B cell (primary cell): ENCODE data around the gene TTC4. TPM values are rescaled to one million over a fixed set of nuclear protein-coding genes. Genes with fewer than 3 reads are reported as not detected.

ENCODE experiments used
- ATAC-seq: fragments of 200-7000 bp; cut with Tn5 transposase; one replicate; pipeline ENCODE4 v1.10.0; 2021; ENCODE audit warnings: low read depth, mild to moderate bottlenecking, moderate number of reproducible peaks, moderate library complexity
- CTCF ChIA-PET: fragments of 350-600 bp; sonication (Branson Sonifier 250); formaldehyde crosslinking; loops from one replicate; lab custom pipeline; 2021; ENCODE audit warnings: antibody characterized with exemption, inconsistent platforms; lab: Charles Lee
- POLR2A ChIA-PET: fragments of 350-600 bp; sonication (Branson Sonifier 250); formaldehyde crosslinking; loops from one replicate; lab custom pipeline; 2021; ENCODE audit warnings: antibody characterized with exemption; lab: Charles Lee
- DNase-seq: peaks from one replicate; pipeline ENCODE4 v3.0.0; 2013
- H2AFZ ChIP-seq: 2 replicates; pipeline ENCODE4 v1.6.1; 2012; ENCODE audit warnings: mild to moderate bottlenecking, low read depth, low read length; ENCODE audit not compliant: insufficient read depth, poor library complexity, severe bottlenecking
- H3K27ac ChIP-seq, 2 donors: 1 replicate in 1 of 2; 2 replicates in 1 of 2; pipeline ENCODE4 v1.5.1; 2012 to 2013; ENCODE audit warnings: low read length in 2 of 2, mild to moderate bottlenecking in 2 of 2, moderate library complexity in 1 of 2
- H3K27me3 ChIP-seq, 4 experiments: fragments of 200-600 bp in 1 of 4; sonication (generic) in 1 of 4; replicated peaks in 1 of 4; 1 replicate in 2 of 4; 2 replicates in 2 of 4; pipeline versions ENCODE4 v1.6.1 to v1.7.0; 2013 to 2016; ENCODE audit warnings: low read length in 3 of 4, mild to moderate bottlenecking in 2 of 4, mixed read lengths in 1 of 4, moderate library complexity in 1 of 4; ENCODE audit not compliant: insufficient read depth in 4 of 4, control insufficient read depth in 3 of 4; ENCODE audit errors: control extremely low read depth in 1 of 4
- H3K36me3 ChIP-seq, 2 experiments: replicated peaks in 1 of 2; 1 replicate in 1 of 2; 2 replicates in 1 of 2; pipeline versions ENCODE4 v1.6.1 to v1.7.1; 2013; ENCODE audit warnings: low read length in 1 of 2; ENCODE audit not compliant: insufficient read depth in 2 of 2, control insufficient read depth in 1 of 2; ENCODE audit errors: control extremely low read depth in 1 of 2, extremely low read depth in 1 of 2
- H3K4me1 ChIP-seq, 2 donors: fragments of 200-600 bp in 1 of 2; sonication (generic) in 1 of 2; 1 replicate in 1 of 2; 2 replicates in 1 of 2; pipeline versions ENCODE4 v1.5.1 to v1.6.1; 2013 to 2017; ENCODE audit warnings: low read length in 2 of 2; ENCODE audit not compliant: control insufficient read depth in 2 of 2, insufficient read depth in 2 of 2
- H3K4me2 ChIP-seq: replicated peaks from 2 replicates; pipeline ENCODE3; 2012; ENCODE audit warnings: mild to moderate bottlenecking, low read depth, low read length; ENCODE audit not compliant: poor library complexity, severe bottlenecking
- H3K4me3 ChIP-seq, 5 experiments: fragments of 200-600 bp in 1 of 5; sonication (generic) in 1 of 5; 1 replicate in 3 of 5; 2 replicates in 2 of 5; pipeline versions ENCODE4 v1.5.1 to v1.7.0; 2011 to 2016; ENCODE audit warnings: low read length in 4 of 5, mild to moderate bottlenecking in 4 of 5, low read depth in 2 of 5, control low read depth in 1 of 5, moderate library complexity in 1 of 5; ENCODE audit not compliant: insufficient read depth in 1 of 5; ENCODE audit errors: control extremely low read depth in 1 of 5, extremely low read depth in 1 of 5
- H3K79me2 ChIP-seq: fragments of 200-600 bp; sonication (generic); one replicate; pipeline ENCODE4 v1.6.0; 2016; ENCODE audit warnings: low read length; ENCODE audit not compliant: control insufficient read depth, insufficient read depth
- H3K9ac ChIP-seq: fragments of 200-600 bp; sonication (generic); 2 replicates; pipeline ENCODE4 v1.6.1; 2017; ENCODE audit warnings: mild to moderate bottlenecking, low read length, moderate library complexity
- H3K9me3 ChIP-seq, 3 donors: one replicate each; pipeline versions ENCODE4 v1.6.1 to v1.7.1; 2013; ENCODE audit warnings: low read length in 2 of 3; ENCODE audit not compliant: control insufficient read depth in 2 of 3, insufficient read depth in 1 of 3; ENCODE audit errors: control extremely low read depth in 1 of 3
- H4K20me1 ChIP-seq: 2 replicates; pipeline ENCODE4 v1.6.0; 2012; ENCODE audit warnings: mild to moderate bottlenecking, low read length; ENCODE audit not compliant: insufficient read depth, control insufficient read depth, poor library complexity, severe bottlenecking
- H3K27ac Mint-ChIP-seq: one replicate; pipeline ENCODE4 v1.8.0; 2021; ENCODE audit warnings: mixed read lengths
- H3K27me3 Mint-ChIP-seq: one replicate; pipeline ENCODE4 v1.8.0; 2021; ENCODE audit warnings: mixed read lengths
- H3K4me1 Mint-ChIP-seq: one replicate; pipeline ENCODE4 v1.8.0; 2021; ENCODE audit warnings: mixed read lengths
- H3K4me3 Mint-ChIP-seq: one replicate; pipeline ENCODE4 v1.8.0; 2021; ENCODE audit warnings: mixed read lengths
- H3K9me3 Mint-ChIP-seq: one replicate; pipeline ENCODE4 v1.8.0; 2022; ENCODE audit warnings: mixed read lengths; ENCODE audit not compliant: insufficient read depth
- EZH2 ChIP-seq: IDR thresholded peaks from 2 replicates; pipeline ENCODE4 v1.6.1; 2012; ENCODE audit warnings: borderline replicate concordance, low read depth, mild to moderate bottlenecking, moderate library complexity, low read length; ENCODE audit not compliant: insufficient read depth, poor library complexity, severe bottlenecking
- WGBS: methylation state at CpG from one replicate; pipeline ENCODE4 v1.1.5; 2013; ENCODE audit warnings: missing lambda C conversion rate; ENCODE audit not compliant: insufficient coverage; 5-methylcytosine and 5-hydroxymethylcytosine counted together
- intact Hi-C: fragments of 100-400 bp; cut with micrococcal nuclease; formaldehyde crosslinking; loops from one replicate; pipeline ENCODE4 v1.10.0; 2022
- polyA plus RNA-seq: library from polyadenylated mRNA; depleted of rRNA; stranded (reverse); fragments of >200 nt; gene quantifications from 2 replicates; pipeline ENCODE4 v1.2.3, GENCODE V29; 2012
- total RNA-seq, 2 donors: library from RNA; stranded (reverse); fragments of 120-200 nt in 1 of 2; gene quantifications; 1 replicate in 1 of 2; 2 replicates in 1 of 2; pipeline versions ENCODE4 v1.2.3 to v1.2.4, GENCODE V29; 2013 to 2022
- TF ChIP-seq, protein P1 (sequence below): fragments of 200-600 bp; IDR thresholded peaks from one replicate; pipeline ENCODE4 v1.8.0; 2022; ENCODE audit warnings: antibody characterized with exemption, mild to moderate bottlenecking

The TTC4 gene
- total and polyA plus RNA-seq, 2 donors (not counting 1 experiment from before 2014, with no cell fraction given) = 9.9 to 23.9 TPM

DNA sequence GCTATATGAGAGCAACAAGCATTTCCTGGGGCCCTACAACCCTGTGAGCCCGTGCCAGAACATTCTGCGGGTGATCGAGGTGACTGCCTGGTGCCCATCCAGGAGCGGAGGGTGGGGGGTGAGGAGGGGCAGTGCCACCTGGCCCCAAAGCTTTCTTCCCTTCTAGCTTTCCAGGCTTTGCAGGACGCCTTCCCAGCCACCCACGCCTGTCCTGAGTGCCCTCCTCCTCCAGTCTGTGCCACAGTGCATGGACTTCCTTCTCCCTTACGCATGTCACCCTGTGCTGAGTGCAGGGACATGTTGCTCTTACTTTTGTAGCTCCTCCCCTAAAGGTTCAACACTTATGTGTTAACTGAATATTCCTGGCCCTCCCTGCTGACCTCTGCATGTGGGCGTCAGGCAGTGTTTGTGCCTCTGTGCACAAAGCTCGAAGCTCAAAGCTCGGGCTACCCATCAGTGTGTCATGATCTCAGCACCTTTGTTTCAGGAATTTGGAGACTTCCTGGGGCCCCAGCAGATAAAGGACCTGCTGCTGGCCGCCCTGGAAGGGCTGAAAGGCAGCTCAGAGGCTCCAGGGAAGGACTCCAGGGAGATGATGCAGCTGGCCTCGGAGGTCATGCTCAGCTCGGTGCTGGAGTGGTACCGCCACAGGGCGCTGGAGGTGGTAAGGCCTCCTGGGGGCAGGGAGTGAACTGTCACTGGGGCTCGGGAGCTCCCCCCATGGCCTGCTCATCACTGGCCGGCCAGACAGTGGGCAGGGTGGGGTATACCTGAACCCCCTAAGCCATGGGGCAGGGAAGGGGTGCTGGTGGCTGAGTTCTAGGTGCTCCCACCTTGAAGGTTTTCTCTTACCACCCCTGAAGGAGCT, 36.7 kb upstream of the TTC4 start:
- Mint-ChIP-seq H3K27ac (no peak overlapping the region), H3K27me3 (no peaks in the 10 kb centered on the region), H3K4me3 (no peak overlapping the region), H3K9me3 (peaks cover 3% of the 10 kb centered on the region), H3K4me1 (no peaks in the 10 kb centered on the region)
- Histone ChIP-seq H3K27me3 (no peaks in the 10 kb centered on the region), H3K79me2 (no peaks in the 10 kb centered on the region), H3K36me3 (no peaks in the 10 kb centered on the region), H3K4me2 (no peak overlapping the region), H2AFZ (no peak overlapping the region), H3K4me3 (no peak overlapping the region), H3K27ac (no peak overlapping the region), H3K4me1 (no peaks in the 10 kb centered on the region), H3K9me3 (peaks cover 0 to 2% (median 0%) of the 10 kb centered on the region in 3 donors), H4K20me1 (no peaks in the 10 kb centered on the region), H3K9ac (no peak overlapping the region)
- CTCF ChIA-PET = no interaction called here
- no peak for DNase-seq
- WGBS = 90% methylated on average over 16 of the region's 17 CpGs
- TF ChIP-seq EZH2 = no peak
- no peak for ATAC-seq
- POLR2A ChIA-PET = no interaction called here
- intact Hi-C loops = no loop called here

DNA sequence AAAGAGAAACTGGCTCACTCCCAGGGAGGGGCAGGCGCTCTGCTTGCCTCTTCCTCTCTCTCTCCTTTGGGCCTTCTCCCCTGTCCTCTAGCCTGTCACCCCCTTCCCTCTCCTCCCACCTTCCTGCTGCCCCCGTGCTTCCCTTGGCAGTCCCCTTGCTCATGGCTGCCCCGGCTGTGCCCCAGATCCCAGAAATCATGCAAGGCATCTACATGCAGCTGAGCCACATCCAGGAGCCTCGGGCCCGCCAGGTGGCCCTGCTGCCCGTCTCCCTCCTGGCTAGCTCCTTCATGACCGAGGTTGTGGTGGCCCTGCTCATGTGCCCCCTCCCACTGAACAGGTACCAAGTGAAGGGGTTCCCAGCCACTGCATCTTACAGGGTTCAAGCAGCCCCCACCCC, 36.0 kb upstream of the TTC4 start:
- CTCF ChIA-PET = no interaction called here
- intact Hi-C loops = no loop called here
- H3K4me3 Mint-ChIP-seq = no peak overlapping the region

More for the DNA sequence above, 36.0 kb upstream of the TTC4 start:
- DNase-seq (no peak), ATAC-seq (no peak)
- WGBS = 91% methylated on average over 7 of the region's 7 CpGs
- no peaks in the 10 kb centered on the region for H3K27me3 ChIP-seq
- no peaks in the 10 kb centered on the region for H3K4me1 ChIP-seq
- H3K27ac ChIP-seq = no peak overlapping the region
- H4K20me1 ChIP-seq = no peaks in the 10 kb centered on the region
- no peak overlapping the region for H3K4me3 ChIP-seq
- Mint-ChIP-seq H3K27me3 (no peaks in the 10 kb centered on the region), H3K9me3 (no peaks in the 10 kb centered on the region), H3K4me1 (no peaks in the 10 kb centered on the region), H3K27ac (no peak overlapping the region)
- no peak overlapping the region for H3K4me2 ChIP-seq
- TF ChIP-seq, protein P1, sequence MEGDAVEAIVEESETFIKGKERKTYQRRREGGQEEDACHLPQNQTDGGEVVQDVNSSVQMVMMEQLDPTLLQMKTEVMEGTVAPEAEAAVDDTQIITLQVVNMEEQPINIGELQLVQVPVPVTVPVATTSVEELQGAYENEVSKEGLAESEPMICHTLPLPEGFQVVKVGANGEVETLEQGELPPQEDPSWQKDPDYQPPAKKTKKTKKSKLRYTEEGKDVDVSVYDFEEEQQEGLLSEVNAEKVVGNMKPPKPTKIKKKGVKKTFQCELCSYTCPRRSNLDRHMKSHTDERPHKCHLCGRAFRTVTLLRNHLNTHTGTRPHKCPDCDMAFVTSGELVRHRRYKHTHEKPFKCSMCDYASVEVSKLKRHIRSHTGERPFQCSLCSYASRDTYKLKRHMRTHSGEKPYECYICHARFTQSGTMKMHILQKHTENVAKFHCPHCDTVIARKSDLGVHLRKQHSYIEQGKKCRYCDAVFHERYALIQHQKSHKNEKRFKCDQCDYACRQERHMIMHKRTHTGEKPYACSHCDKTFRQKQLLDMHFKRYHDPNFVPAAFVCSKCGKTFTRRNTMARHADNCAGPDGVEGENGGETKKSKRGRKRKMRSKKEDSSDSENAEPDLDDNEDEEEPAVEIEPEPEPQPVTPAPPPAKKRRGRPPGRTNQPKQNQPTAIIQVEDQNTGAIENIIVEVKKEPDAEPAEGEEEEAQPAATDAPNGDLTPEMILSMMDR = no peak
- TF ChIP-seq EZH2 = no peak
- H3K9ac ChIP-seq = no peak overlapping the region
- no peaks in the 10 kb centered on the region for H3K9me3 ChIP-seq
- H3K79me2 ChIP-seq = no peaks in the 10 kb centered on the region
- H2AFZ ChIP-seq = no peak overlapping the region
- H3K36me3 ChIP-seq = no peaks in the 10 kb centered on the region
- POLR2A ChIA-PET = no interaction called here
